ENCODE results near the gene RFX7.
A peak's percentile ranks its signal among the peaks of the same experiment; 100 is the strongest.

Gene RFX7

DNA sequence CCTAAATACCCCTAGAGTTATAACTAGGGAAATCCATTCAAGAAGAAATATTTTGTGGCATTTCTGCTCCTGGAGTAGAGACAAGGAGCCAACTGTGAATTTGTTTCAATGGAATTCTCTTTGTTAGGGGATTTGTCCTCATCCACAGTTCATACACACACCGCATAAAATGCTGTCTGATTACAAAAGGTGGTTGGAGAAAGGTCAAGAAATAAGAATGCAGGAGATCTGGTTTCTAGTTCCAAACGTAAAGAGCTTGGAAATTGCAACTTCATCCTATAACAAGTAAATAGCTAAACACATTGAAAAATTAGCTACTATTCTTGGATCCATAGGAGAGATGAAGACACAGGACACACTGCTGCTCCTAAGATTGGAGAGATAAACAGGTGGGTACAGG lies 184.0 kb downstream of the RFX7 start:
- TF ChIP-seq, protein P1, sequence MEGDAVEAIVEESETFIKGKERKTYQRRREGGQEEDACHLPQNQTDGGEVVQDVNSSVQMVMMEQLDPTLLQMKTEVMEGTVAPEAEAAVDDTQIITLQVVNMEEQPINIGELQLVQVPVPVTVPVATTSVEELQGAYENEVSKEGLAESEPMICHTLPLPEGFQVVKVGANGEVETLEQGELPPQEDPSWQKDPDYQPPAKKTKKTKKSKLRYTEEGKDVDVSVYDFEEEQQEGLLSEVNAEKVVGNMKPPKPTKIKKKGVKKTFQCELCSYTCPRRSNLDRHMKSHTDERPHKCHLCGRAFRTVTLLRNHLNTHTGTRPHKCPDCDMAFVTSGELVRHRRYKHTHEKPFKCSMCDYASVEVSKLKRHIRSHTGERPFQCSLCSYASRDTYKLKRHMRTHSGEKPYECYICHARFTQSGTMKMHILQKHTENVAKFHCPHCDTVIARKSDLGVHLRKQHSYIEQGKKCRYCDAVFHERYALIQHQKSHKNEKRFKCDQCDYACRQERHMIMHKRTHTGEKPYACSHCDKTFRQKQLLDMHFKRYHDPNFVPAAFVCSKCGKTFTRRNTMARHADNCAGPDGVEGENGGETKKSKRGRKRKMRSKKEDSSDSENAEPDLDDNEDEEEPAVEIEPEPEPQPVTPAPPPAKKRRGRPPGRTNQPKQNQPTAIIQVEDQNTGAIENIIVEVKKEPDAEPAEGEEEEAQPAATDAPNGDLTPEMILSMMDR (IDR thresholded peaks at IDR 0.05; ENCODE audit: borderline replicate concordance, control extremely low read depth, extremely low read depth, insufficient read depth, missing control alignments), result no peak
- DNase-seq (ENCODE audit: low spot score), result no peak
- in situ Hi-C loops (cut with MboI; ENCODE audit: low sequenced_read_pairs, unreplicated experiment), result no loop called here

DNA sequence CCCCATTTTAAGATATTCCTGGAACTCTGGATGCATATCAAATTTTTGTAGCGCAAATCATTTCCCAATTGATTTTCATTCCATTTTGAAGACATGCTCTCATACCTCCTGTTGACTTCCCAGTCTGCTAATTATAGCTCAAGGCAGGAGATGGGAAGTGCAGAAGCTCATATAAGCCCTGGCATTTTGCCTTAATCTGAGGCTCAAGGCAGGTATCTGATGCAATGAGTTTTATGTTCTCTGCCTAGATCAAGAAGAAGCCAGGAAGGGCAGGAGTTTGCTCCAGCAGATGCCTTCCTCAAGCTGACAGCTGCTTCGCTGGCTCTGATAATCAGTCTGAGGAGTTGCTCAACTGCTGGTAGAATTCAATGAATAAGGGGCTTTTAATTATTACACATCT lies 184.7 kb downstream of the RFX7 start:
- in situ Hi-C loops (cut with MboI; ENCODE audit: low sequenced_read_pairs, unreplicated experiment), result no loop called here
- no peak for DNase-seq (ENCODE audit: low spot score)
- TF ChIP-seq, protein P1 (IDR thresholded peaks at IDR 0.05; ENCODE audit: borderline replicate concordance, control extremely low read depth, extremely low read depth, insufficient read depth, missing control alignments), result no peak

DNA sequence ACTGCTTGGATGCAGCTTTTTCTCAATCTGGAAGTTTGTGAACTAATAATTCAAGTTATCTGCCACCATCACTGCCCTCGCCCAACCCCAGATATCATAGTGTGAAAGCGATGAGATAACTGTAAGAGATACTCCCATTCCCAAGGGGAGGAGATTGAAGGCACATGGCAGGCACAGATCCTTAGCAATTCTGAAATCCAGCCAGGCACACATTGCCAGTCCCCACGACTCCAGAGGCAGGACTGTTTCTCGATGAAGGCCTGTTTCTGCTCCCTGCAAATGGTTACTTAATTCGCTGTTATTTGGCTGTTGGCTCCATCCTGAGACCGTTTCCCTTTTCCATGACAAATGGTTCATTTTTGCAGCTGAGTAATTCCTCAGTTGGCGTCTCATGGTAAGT lies 187.1 kb downstream of the RFX7 start:
- TF ChIP-seq, protein P1 (IDR thresholded peaks at IDR 0.05; ENCODE audit: borderline replicate concordance, control extremely low read depth, extremely low read depth, insufficient read depth, missing control alignments), result no peak
- no peak for DNase-seq (ENCODE audit: low spot score)

DNA sequence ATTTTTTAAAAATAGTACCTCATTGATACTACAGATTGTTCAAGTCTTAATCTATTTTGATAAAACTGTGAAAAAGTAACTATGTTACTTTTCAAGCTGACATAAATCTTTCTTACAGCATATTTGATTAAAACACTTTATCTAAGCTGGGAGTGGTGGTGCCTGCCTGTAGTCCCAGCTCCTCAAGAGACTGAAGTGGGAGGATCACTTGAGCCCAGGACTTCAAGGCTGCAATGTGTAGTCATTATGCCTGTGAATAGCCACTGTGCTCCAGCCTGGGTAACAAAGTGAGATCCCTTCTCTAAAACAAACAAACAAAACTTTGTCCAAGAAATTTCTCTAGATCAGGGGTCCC lies 190.7 kb downstream of the RFX7 start:
- no peak for DNase-seq (ENCODE audit: low spot score)
- in situ Hi-C loops (cut with MboI; ENCODE audit: low sequenced_read_pairs, unreplicated experiment), result no loop called here
- TF ChIP-seq, protein P1 (IDR thresholded peaks at IDR 0.05; ENCODE audit: borderline replicate concordance, control extremely low read depth, extremely low read depth, insufficient read depth, missing control alignments), result no peak

More for the DNA sequence above, 187.1 kb downstream of the RFX7 start:
- in situ Hi-C loops (cut with MboI; ENCODE audit: low sequenced_read_pairs, unreplicated experiment), result no loop called here

DNA sequence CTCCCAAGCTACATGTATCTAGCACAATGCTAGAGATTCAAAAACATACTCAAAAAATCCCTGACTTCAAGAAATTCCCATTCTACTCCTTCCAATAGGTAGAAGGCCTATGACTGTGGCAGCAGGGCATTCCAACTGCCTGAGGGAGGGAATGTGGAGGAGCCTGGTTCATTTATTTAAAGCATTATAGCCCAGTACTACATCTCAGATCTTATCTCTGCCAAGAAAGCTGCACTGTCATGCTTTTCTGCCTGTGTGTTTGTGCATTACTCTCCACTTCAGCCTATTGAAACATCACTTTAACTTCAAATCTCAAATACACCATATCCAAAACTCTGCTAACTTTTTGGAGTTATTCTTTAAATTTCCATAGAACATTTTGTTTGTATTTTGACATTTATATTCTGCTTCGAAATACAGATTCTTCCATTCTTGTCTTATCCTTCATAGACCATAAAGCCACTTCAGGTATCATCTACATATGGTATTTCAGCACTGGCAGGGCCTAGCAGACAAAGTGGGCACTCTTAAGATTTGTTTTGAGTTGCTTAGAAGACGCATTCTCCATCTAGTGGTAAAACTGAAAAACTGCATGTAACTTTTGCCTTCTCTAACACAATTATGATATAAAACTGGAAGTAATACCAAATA lies 191.2 kb downstream of the RFX7 start:
- TF ChIP-seq, protein P1 (IDR thresholded peaks at IDR 0.05; ENCODE audit: borderline replicate concordance, control extremely low read depth, extremely low read depth, insufficient read depth, missing control alignments), result peak; percentile 35
- DNase-seq (ENCODE audit: low spot score), result peak; percentile 59
- in situ Hi-C loops (cut with MboI; ENCODE audit: low sequenced_read_pairs, unreplicated experiment), result no loop called here

DNA sequence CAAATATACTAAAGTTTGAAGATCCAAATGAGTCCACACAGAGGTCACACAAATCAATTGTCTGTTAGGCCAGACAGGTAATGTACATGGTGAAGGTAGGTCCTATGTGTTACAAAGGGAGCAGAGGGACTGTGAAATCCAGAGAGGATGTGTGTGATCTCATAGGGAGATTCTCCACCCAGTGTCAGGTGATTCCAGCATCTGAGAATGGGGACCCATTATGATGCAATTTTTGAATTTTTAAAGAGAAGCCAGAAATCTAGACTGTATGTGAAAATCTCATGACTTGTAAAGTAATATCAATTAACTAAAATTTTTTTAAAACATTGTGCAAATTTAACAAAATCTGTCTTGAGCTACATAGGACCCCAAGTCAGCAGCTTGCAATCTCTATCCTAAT lies 192.0 kb downstream of the RFX7 start:
- TF ChIP-seq, protein P1 (IDR thresholded peaks at IDR 0.05; ENCODE audit: borderline replicate concordance, control extremely low read depth, extremely low read depth, insufficient read depth, missing control alignments), result no peak
- in situ Hi-C loops (cut with MboI; ENCODE audit: low sequenced_read_pairs, unreplicated experiment), result no loop called here
- no peak for DNase-seq (ENCODE audit: low spot score)
